HepG2 (cell line): ENCODE data around the gene CENPK. TPM values are rescaled to one million over a fixed set of nuclear protein-coding genes. Genes with fewer than 3 reads are reported as not detected.

Source experiments
- ATAD3A ChIP-seq: sonication (generic); formaldehyde crosslinking; IDR thresholded peaks from 2 replicates; pipeline ENCODE4 v1.4.0; 2020; ENCODE audit warnings: missing genetic modification reagents
- BORCS8-MEF2B ChIP-seq: sonication (generic); formaldehyde crosslinking; IDR thresholded peaks from 2 replicates; pipeline ENCODE4 v1.8.0; 2022; ENCODE audit warnings: mild to moderate bottlenecking, missing genetic modification reagents
- HNRNPK ChIP-seq: fragments of 200-400 bp; formaldehyde crosslinking; IDR thresholded peaks from 2 replicates; pipeline ENCODE4 v1.6.1; 2018; ENCODE audit warnings: low read length, low read depth, moderate library complexity, mild to moderate bottlenecking; ENCODE audit not compliant: poor library complexity, severe bottlenecking
- KLF13 ChIP-seq: sonication (generic); formaldehyde crosslinking; IDR thresholded peaks from 2 replicates; pipeline ENCODE4 v1.4.0; 2020; ENCODE audit warnings: mild to moderate bottlenecking, missing genetic modification reagents
- MEF2D ChIP-seq: sonication (generic); formaldehyde crosslinking; IDR thresholded peaks from 2 replicates; pipeline ENCODE4 v1.5.1; 2020; ENCODE audit warnings: mild to moderate bottlenecking, missing genetic modification reagents
- RBM39 ChIP-seq: fragments of 200-400 bp; formaldehyde crosslinking; IDR thresholded peaks from one replicate; pipeline ENCODE4 v1.6.1; 2018; ENCODE audit warnings: antibody characterized with exemption, mild to moderate bottlenecking, low read depth, low read length; ENCODE audit not compliant: poor library complexity, severe bottlenecking
- ZNF160 ChIP-seq: sonication (generic); formaldehyde crosslinking; IDR thresholded peaks from 2 replicates; pipeline ENCODE4 v1.8.0; 2022; ENCODE audit warnings: mild to moderate bottlenecking, inconsistent platforms, missing genetic modification reagents
- ZNF451 ChIP-seq: sonication (generic); formaldehyde crosslinking; IDR thresholded peaks from 2 replicates; pipeline ENCODE4 v1.5.0; 2020; ENCODE audit warnings: mild to moderate bottlenecking, missing genetic modification reagents
- ZNF589 ChIP-seq: sonication (generic); formaldehyde crosslinking; conservative IDR thresholded peaks from 2 replicates; pipeline ENCODE4 v1.8.0; 2022; ENCODE audit warnings: mild to moderate bottlenecking, moderate library complexity, missing genetic modification reagents
- ZNF841 ChIP-seq: sonication (generic); formaldehyde crosslinking; IDR thresholded peaks from 2 replicates; pipeline ENCODE4 v1.8.1; 2023; ENCODE audit warnings: missing genetic modification reagents, borderline replicate concordance
- polyA plus RNA-seq, 8 experiments: library from polyadenylated mRNA; depleted of rRNA in 3 of 8; stranded (reverse) in 7 of 8; unstranded in 1 of 8; fragments of >200 nt; fragmentation: Illumina TruSeq in 4 of 8; extraction: Trizol in 4 of 8; gene quantifications; 2 replicates each; pipeline versions ENCODE4 v1.2.1 to v1.2.3, GENCODE V29; 2011 to 2016; ENCODE audit warnings: low read depth in 4 of 8, missing spikeins in 1 of 8, mixed read lengths in 1 of 8; ENCODE audit not compliant: insufficient read depth in 1 of 8
- total RNA-seq, 5 experiments: library from RNA; depleted of rRNA; stranded (reverse); fragments of >200 nt; fragmentation: Illumina TruSeq; extraction: Trizol; gene quantifications; 2 replicates each; pipeline ENCODE4 v1.2.3, GENCODE V29; 2016; ENCODE audit warnings: low read depth in 1 of 5
- TF ChIP-seq, protein P1 (sequence below): sonication (generic); formaldehyde crosslinking; conservative IDR thresholded peaks from 2 replicates; pipeline ENCODE4 v1.5.0; 2020; ENCODE audit warnings: missing genetic modification reagents
- TF ChIP-seq, protein P2 (sequence below): sonication (generic); formaldehyde crosslinking; IDR thresholded peaks from 2 replicates; pipeline ENCODE4 v1.4.0; 2020; ENCODE audit warnings: missing genetic modification reagents
- TF ChIP-seq, protein P3 (sequence below): sonication (generic); formaldehyde crosslinking; IDR thresholded peaks from 2 replicates; pipeline ENCODE4 v1.5.0; 2020; ENCODE audit warnings: missing genetic modification reagents
- TF ChIP-seq, protein P4 (sequence below): sonication (generic); formaldehyde crosslinking; IDR thresholded peaks from 2 replicates; pipeline ENCODE4 v1.5.1; 2020; ENCODE audit warnings: missing genetic modification reagents, mild to moderate bottlenecking, borderline replicate concordance

The CENPK gene
- total and polyA plus RNA-seq, 2 of the 13 experiments (the other 11 are each of a cell fraction or from before 2014, with no cell fraction given): 14.3 to 54.4 TPM

DNA sequence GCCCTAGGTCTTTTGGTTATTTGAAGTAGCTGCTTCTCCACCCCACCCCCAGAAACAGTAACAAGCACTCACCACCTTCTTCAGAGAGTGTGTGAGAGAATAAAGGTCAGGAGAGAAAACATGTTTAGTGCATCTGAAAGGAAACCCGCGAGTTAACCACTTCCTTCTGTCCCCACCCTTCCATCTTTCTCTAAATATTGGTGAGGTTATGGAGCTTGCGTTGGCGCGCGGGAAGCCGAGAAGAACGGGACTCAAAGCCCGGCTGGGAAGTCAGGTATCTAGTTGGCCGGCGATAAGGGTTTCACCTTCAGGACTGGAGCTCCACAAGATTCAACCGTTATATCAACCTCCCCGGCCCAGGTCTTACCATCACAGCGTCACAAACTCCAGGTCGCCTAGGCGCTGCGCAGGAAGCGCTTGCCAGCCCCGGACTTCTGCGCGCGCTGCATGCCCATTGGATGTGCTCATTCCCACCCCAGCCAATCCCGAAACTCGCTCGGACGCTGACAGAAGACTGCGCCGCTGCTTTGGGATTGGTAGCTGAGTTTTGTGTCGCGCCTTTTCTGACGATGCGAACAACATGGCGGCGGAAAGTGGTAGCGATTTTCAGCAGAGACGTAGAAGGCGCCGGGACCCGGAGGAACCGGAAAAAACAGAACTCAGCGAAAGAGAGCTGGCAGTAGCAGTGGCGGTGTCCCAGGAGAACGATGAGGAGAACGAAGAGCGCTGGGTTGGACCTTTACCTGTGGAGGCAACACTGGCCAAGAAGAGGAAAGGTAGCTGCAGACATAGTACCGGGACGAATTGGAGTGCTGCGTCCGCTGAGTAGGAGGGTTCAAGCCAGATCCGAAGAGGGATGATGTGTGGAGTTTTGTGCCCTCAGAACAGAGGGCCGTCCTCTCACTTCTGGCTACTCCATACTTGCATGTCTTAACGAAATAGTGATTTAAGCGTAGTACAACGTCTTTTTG, at the start of gene CENPK, which contains the start of gene PPWD1 (continued):
- TF ChIP-seq, protein P1, sequence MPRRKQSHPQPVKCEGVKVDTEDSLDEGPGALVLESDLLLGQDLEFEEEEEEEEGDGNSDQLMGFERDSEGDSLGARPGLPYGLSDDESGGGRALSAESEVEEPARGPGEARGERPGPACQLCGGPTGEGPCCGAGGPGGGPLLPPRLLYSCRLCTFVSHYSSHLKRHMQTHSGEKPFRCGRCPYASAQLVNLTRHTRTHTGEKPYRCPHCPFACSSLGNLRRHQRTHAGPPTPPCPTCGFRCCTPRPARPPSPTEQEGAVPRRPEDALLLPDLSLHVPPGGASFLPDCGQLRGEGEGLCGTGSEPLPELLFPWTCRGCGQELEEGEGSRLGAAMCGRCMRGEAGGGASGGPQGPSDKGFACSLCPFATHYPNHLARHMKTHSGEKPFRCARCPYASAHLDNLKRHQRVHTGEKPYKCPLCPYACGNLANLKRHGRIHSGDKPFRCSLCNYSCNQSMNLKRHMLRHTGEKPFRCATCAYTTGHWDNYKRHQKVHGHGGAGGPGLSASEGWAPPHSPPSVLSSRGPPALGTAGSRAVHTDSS (CRISPR knock-in tag): no peak
- TF ChIP-seq, protein P2, sequence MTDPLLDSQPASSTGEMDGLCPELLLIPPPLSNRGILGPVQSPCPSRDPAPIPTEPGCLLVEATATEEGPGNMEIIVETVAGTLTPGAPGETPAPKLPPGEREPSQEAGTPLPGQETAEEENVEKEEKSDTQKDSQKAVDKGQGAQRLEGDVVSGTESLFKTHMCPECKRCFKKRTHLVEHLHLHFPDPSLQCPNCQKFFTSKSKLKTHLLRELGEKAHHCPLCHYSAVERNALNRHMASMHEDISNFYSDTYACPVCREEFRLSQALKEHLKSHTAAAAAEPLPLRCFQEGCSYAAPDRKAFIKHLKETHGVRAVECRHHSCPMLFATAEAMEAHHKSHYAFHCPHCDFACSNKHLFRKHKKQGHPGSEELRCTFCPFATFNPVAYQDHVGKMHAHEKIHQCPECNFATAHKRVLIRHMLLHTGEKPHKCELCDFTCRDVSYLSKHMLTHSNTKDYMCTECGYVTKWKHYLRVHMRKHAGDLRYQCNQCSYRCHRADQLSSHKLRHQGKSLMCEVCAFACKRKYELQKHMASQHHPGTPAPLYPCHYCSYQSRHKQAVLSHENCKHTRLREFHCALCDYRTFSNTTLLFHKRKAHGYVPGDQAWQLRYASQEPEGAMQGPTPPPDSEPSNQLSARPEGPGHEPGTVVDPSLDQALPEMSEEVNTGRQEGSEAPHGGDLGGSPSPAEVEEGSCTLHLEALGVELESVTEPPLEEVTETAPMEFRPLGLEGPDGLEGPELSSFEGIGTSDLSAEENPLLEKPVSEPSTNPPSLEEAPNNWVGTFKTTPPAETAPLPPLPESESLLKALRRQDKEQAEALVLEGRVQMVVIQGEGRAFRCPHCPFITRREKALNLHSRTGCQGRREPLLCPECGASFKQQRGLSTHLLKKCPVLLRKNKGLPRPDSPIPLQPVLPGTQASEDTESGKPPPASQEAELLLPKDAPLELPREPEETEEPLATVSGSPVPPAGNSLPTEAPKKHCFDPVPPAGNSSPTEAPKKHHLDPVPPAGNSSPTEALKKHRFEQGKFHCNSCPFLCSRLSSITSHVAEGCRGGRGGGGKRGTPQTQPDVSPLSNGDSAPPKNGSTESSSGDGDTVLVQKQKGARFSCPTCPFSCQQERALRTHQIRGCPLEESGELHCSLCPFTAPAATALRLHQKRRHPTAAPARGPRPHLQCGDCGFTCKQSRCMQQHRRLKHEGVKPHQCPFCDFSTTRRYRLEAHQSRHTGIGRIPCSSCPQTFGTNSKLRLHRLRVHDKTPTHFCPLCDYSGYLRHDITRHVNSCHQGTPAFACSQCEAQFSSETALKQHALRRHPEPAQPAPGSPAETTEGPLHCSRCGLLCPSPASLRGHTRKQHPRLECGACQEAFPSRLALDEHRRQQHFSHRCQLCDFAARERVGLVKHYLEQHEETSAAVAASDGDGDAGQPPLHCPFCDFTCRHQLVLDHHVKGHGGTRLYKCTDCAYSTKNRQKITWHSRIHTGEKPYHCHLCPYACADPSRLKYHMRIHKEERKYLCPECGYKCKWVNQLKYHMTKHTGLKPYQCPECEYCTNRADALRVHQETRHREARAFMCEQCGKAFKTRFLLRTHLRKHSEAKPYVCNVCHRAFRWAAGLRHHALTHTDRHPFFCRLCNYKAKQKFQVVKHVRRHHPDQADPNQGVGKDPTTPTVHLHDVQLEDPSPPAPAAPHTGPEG: no peak; the same call in 1 of the 2 replicates
- TF ChIP-seq ZNF160 (no peak), ZNF451 (CRISPR knock-in tag) (0 out of 2 replicates have a peak, but pooled peaks have one; percentile 31), RBM39 (no peak), BORCS8-MEF2B (peak; percentile 79; the same call in 1 of the 2 replicates), ZNF841 (CRISPR knock-in tag) (no peak), ZNF589 (no peak), MEF2D (CRISPR knock-in tag) (peak; percentile 56; the same call in 1 of the 2 replicates), ATAD3A (CRISPR knock-in tag) (no peak), HNRNPK (no peak), KLF13 (no peak)
- TF ChIP-seq, protein P3, sequence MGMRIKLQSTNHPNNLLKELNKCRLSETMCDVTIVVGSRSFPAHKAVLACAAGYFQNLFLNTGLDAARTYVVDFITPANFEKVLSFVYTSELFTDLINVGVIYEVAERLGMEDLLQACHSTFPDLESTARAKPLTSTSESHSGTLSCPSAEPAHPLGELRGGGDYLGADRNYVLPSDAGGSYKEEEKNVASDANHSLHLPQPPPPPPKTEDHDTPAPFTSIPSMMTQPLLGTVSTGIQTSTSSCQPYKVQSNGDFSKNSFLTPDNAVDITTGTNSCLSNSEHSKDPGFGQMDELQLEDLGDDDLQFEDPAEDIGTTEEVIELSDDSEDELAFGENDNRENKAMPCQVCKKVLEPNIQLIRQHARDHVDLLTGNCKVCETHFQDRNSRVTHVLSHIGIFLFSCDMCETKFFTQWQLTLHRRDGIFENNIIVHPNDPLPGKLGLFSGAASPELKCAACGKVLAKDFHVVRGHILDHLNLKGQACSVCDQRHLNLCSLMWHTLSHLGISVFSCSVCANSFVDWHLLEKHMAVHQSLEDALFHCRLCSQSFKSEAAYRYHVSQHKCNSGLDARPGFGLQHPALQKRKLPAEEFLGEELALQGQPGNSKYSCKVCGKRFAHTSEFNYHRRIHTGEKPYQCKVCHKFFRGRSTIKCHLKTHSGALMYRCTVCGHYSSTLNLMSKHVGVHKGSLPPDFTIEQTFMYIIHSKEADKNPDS (CRISPR knock-in tag): no peak
- TF ChIP-seq, protein P4, sequence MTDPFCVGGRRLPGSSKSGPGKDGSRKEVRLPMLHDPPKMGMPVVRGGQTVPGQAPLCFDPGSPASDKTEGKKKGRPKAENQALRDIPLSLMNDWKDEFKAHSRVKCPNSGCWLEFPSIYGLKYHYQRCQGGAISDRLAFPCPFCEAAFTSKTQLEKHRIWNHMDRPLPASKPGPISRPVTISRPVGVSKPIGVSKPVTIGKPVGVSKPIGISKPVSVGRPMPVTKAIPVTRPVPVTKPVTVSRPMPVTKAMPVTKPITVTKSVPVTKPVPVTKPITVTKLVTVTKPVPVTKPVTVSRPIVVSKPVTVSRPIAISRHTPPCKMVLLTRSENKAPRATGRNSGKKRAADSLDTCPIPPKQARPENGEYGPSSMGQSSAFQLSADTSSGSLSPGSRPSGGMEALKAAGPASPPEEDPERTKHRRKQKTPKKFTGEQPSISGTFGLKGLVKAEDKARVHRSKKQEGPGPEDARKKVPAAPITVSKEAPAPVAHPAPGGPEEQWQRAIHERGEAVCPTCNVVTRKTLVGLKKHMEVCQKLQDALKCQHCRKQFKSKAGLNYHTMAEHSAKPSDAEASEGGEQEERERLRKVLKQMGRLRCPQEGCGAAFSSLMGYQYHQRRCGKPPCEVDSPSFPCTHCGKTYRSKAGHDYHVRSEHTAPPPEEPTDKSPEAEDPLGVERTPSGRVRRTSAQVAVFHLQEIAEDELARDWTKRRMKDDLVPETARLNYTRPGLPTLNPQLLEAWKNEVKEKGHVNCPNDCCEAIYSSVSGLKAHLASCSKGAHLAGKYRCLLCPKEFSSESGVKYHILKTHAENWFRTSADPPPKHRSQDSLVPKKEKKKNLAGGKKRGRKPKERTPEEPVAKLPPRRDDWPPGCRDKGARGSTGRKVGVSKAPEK: peak; percentile 55; the same call in 1 of the 2 replicates
